Hippocampal formation (tissue), 2 donors: ENCODE data around the gene PPP2R5B.
A peak's percentile ranks its signal among the peaks of the same experiment; 100 is the strongest.

Source experiments
- DNase-seq, 2 donors: peaks; one replicate each; lab custom pipeline; 2025; lab: John Stamatoyannopoulos, UW

PPP2R5B gene

DNA sequence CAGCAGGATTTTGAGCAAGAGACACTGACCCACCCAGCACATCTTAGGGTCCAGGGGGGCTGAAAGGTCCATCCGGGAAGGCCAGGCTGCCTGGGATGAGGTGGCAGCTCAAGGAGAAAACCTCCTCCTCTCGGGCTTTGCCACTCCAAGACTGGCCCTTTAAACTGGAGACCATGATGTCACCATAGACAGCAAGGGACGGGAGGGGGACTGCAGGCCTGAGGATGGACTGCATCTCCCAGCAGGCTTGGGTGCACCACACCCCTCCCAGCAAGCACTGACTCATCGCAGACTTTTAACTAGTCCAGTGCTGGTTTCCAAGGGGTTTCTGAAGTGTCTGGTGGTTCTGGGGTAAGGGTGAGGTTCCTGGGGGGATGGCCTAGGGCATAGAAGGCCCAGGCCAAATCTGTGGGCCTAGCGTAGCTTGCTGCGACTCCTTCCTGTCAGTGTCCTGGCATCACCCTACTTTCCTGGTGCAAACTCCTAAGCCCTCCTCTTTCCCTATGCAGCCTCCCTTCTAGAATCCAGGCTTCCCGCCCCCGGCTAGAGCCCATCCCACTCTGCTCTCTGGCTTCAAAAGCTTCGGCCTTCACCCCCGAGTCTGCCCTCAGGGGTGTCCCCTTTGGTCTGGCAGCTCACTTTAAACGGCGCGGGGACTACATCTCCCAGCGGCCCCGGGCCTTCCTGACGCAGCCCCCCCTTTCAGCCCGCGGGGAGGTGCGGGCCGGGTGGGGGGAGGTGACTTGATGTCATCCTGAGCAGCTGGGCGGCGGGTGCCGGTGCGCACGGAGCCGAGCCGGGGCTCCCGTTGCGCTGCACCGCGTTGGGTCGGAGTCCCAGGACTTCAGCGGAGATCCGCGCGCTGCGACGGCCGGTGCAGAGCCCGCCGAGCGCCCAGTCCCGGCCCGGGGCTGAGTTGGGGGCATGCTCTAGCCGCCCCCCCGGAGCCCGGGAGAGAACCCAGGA is at the start of gene PPP2R5B:
PPP2R5B (plus strand) TSS at position 746 of the 966 bp plus-strand sequence. CDS start 1,046 bp downstream, outside the sequence.
- DNase-seq: peak; percentile 93 to 99

DNA sequence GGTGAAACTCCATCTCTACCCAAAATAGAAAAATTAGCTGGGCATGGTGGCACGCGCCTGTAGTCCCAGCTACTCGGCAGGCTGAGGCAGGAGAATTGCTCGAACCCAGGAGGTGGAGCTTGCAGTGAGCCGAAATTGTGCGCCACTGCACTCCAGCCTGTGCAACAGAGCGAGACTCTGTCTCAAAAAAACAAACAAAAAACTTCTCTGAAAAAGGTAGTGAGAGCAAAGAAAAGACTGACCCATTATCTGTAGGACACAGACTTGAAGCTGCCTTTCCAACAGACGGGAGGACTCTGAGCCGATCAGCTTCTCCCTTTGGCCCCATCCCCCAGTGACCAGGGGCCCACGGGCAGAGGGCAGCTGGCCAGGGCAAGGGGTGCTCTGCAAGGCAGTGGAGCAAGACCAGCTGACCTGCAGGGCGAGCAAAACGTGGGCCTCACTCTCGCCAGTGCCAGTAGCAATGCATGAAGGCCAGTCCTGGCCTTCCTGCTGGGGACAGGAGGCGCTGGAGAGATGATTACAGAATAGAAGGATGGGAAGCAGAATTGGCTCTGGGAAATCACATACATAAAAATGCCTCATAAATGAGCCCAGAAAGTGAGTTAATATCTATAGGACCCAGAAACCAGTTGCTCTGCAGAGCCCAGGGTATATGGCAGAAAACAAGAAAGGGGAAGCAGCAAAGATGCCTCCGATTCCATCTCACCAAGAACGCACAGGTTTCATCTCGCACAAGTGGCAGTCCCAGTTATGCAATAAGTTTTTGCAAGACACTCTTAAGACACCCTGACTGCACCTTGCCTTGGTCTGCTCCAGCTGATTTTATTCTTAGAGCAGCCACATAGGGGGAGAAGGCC is 48.9 kb upstream of the PPP2R5B start:
- DNase-seq: no peak

DNA sequence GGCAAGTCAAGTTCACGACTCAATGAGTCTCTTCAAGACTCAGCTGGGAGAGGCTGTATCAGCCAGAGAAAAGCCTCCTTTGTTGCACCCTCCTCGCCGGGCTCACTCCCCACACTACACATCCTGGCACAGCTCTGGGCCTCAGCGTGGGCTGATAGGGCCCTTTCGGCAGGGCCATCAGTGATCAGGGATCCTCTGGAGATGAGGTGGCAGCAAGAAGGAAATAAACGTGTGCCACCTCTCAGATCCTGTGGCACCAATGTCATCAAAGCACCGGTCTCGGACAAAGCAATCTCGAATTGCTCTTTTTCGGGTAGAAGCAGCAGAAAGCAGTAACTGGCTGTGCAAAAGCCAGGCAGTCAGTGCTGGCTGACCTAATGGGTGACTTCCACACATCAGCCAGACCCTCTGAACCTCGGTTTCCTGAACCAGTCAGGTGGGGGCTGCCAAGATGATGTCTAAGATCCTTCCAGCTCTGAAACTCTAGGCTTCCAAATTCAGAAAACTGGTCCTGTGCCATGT is 48.2 kb upstream of the PPP2R5B start:
- peak; percentile 46 to 54 for DNase-seq

DNA sequence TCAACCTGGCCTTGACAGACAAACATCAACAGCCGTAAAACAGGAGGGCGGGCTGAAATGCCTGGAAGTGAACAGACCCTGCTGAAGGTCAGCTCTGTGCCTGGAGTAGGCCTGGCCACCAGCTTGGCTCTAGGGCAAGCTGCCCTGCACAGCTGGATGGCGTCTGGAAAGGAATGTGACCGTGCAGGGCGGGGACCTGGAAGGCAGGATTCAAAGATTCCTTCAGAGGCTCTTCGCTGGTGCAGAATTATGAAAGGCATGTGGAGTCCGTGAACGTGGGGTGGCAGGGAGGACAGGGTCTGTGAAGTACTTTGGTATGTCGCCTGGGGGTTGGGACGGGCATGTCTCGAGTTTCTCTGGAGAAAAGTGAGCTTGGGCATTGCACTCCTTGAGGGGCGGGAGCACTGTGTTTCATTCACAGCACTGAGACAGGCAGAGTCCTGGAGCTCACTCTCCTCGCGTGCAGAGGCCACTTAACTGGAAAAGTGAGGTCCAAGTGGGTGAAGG is 47.6 kb upstream of the PPP2R5B start:
- peak in 1 of 2 donors; percentile 23 for DNase-seq

DNA sequence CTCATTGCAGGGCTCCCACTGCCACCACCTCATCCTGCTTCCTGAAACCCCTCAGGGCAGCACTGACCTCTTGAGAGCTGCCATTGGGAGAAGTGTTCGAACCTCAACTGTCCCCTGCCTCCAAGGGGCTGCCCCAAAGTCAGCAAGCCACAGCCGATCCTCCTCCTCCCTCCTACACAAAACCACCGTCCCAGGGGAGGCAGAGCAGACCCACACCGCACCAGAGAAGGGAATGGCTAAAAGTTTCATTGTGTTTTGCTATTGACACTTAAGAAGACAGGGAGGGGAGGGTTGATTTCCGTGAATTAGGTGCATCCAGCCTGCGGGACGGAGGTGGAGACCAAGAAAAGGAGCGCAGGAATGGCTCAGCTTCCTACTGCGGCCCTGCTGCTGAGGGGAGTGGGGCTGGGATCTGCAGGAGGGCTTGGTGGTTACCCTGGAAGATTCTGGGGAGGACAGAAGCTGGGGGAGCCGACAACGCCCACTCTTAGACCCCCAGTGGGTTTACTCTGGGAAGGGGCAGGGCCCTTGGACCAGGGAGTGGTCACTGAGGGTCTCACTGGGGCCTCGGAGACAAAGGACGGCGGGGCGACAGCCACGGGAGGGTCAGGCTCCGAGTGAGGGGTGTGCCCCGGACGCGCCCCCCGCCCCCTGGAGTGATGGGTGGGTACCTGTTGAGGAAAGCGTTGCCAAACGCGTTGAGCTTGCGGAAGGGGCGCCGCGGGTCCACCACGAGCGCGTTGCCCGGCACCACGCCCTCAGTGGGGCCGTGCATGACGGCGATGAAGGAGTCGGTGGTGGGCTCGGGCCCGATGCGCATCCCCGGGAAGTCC is 46.9 kb upstream of the PPP2R5B start:
- no peak for DNase-seq

GRCh38 chr11:64878223-64878493 is 46.3 kb upstream of the PPP2R5B start:
- DNase-seq: no peak

GRCh38 chr11:64878494-64879243 is 45.8 kb upstream of the PPP2R5B start, which contains the start of gene EHD1:
Gene EHD1 (minus strand): TSS chr11:64878621. CDS start chr11:64878464, 157 bp downstream.
- peak; percentile 98 for DNase-seq

DNA sequence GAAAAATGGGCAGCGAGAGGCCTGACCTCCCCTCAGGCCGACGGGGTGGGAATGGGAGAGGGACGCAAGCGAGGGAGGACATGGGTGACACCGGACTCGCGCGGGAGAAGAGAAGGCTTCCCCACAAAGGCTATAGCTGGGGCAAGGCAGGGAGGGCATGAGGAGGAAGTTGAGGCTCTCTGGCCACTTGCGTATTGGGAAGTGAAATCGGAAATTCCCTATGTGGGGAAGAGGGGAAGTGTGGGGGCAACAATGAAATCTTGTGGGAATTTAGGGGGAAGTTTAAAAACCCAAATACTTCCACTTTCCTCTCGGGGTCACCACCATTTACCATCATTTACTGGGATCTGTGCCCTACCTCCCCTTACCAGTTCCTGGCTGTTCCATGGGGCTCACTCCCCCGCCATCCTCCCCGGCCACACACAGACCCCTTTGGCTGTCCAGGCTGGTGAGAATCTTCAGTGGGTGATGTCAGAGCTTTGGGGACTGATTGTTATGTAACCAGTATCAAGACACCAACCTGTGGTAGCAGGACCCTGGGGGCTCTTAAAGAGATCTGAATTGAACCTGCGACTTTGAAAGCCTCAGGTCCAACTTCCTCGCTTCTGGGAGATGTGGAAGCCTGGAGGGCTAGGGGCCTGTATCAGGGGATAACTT is 45.1 kb upstream of the PPP2R5B start:
- peak in 1 of 2 donors; percentile 55 for DNase-seq

DNA sequence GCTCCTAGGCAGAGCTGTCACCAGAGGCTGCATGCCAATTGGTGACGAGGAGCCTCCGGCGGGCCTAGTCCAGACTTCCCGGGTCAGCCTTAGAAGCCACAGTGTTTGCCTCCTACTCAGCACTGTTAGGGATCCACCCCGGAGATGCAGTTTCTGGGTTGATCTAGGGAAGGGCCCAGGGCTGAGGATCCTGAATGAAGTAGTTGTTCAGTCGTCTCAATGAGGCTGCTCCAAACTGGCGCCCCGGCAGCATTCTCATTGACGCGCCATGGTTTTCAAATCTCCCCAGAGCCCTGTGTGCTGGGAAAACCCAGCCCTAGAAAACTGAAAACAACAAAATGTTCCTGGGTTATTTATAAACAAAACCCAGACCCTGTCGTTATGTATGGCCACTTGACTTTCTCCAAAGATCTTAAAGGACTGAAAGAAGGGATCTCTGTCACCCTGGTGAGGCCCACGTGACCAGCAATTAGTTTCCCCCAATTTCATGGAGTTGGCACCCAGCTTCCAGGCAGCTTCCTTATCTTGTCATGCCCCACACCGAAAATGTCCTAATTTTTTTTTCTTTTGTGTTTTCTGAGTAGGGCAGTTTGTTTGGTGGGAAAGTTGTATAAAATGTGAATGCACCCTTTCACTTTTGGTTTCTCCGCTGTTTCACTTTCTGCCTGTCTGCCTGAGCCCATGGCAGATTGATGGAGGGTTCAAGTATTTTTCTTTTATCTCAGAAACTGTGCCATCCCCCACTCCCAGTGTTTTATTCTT is 44.1 kb upstream of the PPP2R5B start:
- DNase-seq: peak in 1 of 2 donors; percentile 7

- DNase-seq: no peak
These were observed 43.0 kb upstream of the PPP2R5B start for GRCh38 chr11:64881476-64881875.

- DNase-seq: no peak
These were observed 42.2 kb upstream of the PPP2R5B start for GRCh38 chr11:64882243-64882642.

- no peak for DNase-seq
These were observed 40.9 kb upstream of the PPP2R5B start for GRCh38 chr11:64883575-64883974.

GRCh38 chr11:64884019-64884418 is 40.5 kb upstream of the PPP2R5B start:
- no peak for DNase-seq

GRCh38 chr11:64885367-64886286 is 38.9 kb upstream of the PPP2R5B start:
- DNase-seq: no peak

DNA sequence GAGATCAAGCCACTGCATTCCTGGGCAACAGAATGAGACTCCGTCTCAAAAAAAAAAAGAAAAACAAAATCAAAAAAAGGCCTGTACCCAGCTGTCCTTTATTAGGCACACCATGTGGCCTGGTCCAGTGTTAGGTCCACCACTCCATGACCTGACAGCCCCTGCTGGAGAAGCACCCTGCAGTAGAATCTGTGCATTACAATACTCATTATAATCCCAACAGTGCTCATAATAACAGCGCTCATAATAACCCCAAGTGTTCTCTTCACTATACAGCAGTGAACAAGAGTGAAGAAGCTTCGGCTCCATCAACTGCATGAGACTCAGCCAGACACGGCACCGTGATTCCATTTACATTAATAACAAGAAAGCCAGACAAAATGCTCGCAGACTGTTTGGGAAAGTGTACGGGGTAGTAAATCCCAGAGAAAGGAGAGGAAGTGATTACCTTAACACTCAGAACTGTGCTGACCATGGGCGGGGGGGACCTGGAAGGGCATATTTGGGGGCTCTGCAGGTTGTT is 37.2 kb upstream of the PPP2R5B start:
- no peak for DNase-seq

- peak in 1 of 2 donors; percentile 70 for DNase-seq
These were observed 36.6 kb upstream of the PPP2R5B start for GRCh38 chr11:64887757-64888405.

DNA sequence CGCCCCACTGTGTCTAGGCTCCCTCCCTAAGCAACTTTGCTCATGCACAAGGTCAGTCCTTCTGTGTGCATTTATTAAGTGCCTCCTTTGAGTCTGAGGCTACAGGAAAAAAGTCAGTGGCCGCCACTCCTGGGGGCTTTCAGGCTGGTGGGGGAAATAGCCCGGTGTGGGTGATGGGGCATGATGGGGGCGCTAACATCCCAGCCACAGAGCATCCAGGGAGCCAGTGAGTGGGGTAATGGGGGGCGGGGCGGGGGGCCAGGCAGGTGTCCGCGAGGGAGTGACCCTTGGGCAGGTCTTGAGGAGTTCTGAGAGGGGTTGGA is 36.1 kb upstream of the PPP2R5B start:
- DNase-seq: no peak
